ENCODE data around the gene FBXO28.
"Not testable (repeated sequence)": the region's sequence is repeated elsewhere in the genome, so short reads cannot be mapped to it uniquely, and the experiment has no call there.

The FBXO28 gene

DNA sequence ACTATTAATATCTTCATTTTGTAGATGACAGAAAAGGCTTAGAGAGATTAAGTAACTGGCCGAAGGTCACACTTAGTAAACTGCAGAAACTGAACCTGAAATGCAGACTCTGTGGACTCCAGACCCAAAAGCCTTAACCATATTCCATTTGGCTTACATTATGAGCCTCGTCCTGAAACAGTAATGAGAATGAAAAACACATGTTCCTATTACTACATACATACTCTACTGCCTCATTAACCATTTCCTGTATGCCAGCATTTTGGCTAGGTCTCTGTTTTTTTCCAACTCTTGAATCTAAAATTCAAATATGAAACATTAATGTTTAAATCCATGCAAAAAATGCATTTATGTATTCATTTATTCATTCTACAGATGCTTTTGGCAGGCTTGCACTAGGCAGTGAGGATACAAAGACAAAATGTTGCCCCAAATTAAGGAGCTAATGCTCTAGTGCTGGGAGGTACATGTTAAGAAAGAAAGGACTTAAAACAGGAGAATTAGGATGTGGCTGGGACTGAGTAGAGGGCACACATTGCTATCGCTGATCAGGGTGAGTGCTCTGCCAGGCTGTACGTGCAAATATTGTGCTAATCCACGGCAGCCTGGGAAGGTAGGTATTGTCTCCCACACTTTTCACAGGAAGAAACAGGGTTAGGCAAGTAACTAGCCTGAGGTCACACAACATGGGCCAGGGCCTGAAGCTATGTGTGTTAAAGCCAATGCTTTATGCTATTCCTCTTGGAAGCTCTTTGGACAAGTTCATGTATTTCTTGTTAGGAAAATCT is 83.1 kb downstream of the FBXO28 start:
- DNase-seq (ENCODE audit: insufficient read length, low spot score): no peak
- FAIRE-seq: no peak
- TF ChIP-seq, protein P1, sequence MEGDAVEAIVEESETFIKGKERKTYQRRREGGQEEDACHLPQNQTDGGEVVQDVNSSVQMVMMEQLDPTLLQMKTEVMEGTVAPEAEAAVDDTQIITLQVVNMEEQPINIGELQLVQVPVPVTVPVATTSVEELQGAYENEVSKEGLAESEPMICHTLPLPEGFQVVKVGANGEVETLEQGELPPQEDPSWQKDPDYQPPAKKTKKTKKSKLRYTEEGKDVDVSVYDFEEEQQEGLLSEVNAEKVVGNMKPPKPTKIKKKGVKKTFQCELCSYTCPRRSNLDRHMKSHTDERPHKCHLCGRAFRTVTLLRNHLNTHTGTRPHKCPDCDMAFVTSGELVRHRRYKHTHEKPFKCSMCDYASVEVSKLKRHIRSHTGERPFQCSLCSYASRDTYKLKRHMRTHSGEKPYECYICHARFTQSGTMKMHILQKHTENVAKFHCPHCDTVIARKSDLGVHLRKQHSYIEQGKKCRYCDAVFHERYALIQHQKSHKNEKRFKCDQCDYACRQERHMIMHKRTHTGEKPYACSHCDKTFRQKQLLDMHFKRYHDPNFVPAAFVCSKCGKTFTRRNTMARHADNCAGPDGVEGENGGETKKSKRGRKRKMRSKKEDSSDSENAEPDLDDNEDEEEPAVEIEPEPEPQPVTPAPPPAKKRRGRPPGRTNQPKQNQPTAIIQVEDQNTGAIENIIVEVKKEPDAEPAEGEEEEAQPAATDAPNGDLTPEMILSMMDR (IDR thresholded peaks at IDR 0.05; ENCODE audit: insufficient read depth, missing control alignments): no peak

DNA sequence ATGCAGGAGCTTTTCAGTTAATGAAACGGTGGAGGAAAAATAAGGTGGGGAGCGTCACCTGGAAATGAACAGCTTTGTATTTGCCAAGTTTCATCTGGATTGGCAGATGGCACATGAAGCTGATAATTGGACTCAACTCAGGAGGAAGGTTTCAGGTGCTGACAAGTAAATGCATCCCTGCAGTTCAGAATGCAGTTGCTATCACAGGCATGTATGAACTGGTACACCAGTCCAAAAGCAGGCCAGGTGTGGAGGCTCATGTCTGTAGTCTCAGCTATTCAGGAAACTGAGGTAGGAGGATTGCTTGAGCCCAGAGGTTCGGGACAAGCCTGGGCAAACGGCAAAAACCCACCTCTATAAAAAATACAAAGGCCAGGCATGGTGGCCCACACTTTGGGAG is 84.7 kb downstream of the FBXO28 start:
- FAIRE-seq (no peak), DNase-seq (ENCODE audit: insufficient read length, low spot score) (no peak)
- TF ChIP-seq, protein P1 (IDR thresholded peaks at IDR 0.05; ENCODE audit: insufficient read depth, missing control alignments): no peak

DNA sequence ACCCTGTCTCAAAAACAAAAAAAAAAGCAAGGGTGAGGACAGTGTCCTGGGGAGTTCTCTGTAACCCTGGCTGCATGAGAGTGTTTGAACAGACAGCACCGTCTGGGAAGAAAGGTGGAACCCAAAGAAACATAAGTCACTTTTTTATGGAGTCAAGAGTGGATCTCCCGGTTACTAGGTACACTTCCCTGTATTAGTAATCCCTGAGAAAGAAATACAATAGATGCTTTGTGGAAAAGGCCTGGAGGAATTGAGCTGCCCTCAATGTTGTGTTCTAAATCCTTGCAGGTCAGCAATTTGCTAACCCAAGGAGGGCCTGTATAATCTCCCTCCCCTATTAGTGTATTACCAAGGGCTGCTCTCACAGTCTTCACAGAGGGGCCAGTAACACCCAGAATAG is 85.8 kb downstream of the FBXO28 start:
- FAIRE-seq: no peak
- DNase-seq (ENCODE audit: insufficient read length, low spot score): no peak
- TF ChIP-seq, protein P1 (IDR thresholded peaks at IDR 0.05; ENCODE audit: insufficient read depth, missing control alignments): no peak

DNA sequence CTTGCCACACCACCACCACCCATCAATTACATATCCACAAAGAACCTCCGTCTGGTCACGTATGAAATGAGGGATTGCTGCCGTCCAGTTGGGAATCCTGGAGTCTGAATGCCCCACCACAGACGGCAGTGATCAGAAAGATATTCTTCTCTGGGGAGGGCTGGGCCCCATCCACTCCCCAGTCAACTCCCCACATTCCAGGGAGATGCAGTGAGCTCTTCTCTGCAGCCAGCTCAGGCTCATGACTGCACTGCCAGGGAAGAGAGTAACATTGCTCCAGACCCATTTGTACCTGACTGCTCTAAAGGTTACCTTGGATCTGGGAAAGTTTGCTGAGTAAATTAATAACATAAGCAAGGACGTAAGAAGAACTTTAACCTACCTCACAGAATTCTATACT is 87.5 kb downstream of the FBXO28 start:
- TF ChIP-seq, protein P1 (IDR thresholded peaks at IDR 0.05; ENCODE audit: insufficient read depth, missing control alignments): no peak
- DNase-seq (ENCODE audit: insufficient read length, low spot score) (no peak), FAIRE-seq (no peak)

DNA sequence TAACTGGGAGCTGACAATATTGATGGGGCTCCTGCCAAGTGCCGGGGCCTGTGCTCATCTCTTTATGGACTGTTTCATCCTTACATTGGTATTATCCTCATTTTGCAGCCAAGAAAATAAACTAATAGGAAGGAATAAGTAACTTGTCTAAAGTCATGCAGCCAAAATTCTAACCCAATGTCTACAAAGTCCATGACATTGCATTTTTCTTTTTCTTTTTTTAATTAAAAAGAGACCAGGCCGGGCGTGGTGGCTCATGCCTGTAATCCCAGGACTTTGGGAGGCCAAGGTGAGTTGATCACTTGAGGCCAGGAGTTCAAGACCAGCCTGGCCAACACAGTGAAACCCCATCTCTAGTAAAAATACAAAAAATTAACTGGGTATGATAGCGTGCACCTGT is 87.9 kb downstream of the FBXO28 start:
- DNase-seq (ENCODE audit: insufficient read length, low spot score): no peak
- TF ChIP-seq, protein P1 (IDR thresholded peaks at IDR 0.05; ENCODE audit: insufficient read depth, missing control alignments): no peak
- no peak for FAIRE-seq

DNA sequence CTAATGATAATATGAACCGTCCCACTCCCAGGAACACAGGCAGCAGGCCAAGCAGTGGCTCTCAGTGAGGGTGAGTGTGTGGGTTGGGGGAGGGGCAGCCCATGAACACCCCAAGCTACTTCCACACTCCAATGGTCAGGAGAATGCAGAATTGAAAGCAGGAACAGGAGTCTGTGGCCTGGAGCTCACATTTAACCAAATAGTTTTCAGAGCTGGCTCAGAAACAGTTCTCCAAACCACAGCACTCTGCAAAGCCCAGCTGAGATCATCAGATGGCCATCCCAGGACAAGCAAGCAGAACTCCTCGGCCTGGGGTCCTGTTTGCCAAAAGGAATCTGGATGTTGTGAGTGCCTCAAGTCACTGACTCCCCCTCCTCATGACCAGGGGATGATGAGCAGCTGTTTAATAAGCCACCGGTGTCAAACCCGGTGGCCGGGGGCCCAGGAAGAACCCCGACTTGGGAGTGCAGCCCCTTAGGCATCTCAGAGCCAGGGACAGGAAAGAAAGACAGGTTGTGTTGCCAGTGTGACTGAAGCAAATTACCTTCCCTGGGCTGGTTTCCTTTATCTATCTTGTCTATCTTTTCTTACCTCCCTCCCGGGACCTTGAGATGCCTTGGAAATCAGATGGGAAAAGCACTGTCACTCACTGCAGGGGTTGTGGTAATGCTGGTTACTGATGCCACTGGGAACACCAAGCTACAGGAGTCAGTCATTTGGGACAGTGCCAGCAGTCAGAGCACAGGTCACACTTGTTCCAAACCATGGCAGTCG is 89.5 kb downstream of the FBXO28 start:
- TF ChIP-seq, protein P1 (IDR thresholded peaks at IDR 0.05; ENCODE audit: insufficient read depth, missing control alignments): no peak
- no peak for FAIRE-seq
- no peak for DNase-seq (ENCODE audit: insufficient read length, low spot score)

DNA sequence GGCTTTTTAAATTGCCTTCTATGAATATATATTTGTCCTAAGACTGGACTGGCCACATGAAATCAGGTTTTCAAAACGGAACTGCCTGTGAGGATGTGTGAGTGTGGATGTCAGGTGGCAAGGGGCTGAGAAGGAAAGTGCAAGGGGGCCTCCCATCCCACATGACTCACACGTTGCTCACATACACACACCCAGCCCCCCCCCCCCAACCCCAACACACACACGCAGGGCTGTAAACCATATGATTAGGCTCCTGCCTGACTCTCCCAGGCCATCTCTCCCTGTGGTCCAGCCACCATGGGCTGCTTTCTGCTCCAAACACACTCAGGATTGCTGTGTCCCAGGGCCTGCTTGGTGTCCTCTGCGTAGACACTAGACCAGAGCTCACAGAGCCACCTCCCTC is 91.5 kb downstream of the FBXO28 start:
- no peak for FAIRE-seq
- TF ChIP-seq, protein P1 (IDR thresholded peaks at IDR 0.05; ENCODE audit: insufficient read depth, missing control alignments): no peak

DNA sequence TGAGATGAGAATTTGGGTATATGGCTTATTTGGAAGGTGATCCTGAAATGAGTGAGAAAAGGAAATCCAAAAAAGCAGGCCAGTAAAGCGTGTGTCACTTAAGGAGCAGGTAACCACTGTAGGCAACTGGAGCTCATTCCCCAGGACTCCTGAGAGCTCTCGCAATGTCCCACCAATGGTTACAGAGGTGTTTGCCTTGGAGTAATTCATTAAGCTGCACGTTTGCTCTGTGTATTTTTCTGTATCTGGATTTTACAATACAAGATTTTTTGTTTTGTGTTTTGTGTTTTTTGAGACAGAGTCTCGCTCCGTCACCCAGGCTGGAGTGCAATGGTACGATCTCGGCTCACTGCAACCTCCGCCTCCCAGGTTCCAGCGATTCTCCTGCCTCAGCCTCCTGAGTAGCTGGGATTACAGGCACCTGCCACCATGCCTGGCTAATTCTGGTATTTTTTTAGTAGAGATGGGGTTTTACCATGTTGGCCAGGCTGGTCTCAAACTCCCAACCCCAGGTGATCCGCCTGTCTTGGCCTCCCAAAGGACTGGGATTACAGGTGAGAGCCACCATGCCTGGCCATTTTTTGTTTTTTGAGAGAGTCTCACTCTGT is 92.1 kb downstream of the FBXO28 start:
- not testable (repeated sequence) for FAIRE-seq; DNase-seq (ENCODE audit: insufficient read length, low spot score)

More for the DNA sequence above, 91.5 kb downstream of the FBXO28 start:
- DNase-seq (ENCODE audit: insufficient read length, low spot score): no peak

Data from D721Med (cell line).